Measurements from ENCODE around the gene CD83. TPM values are rescaled to one million over a fixed set of nuclear protein-coding genes. Genes with fewer than 3 reads are reported as not detected.

CD83 gene
- polyA plus RNA-seq, 12 donors: 8.4 to 18.2 (median 11.6) TPM; not detected in 1

Other genes with a start within 250 kb of the CD83 start
- 1 to 10 TPM in 8 of 12 donors, under 1 TPM in 2, not detected in 2; 0.67 to 3.7 (median 1.5) TPM for gene RNF182, start 192.8 kb upstream of the CD83 start, polyA plus RNA-seq (ENCODE audit: insufficient read length in 12 of 12)

All from muscle of arm (tissue), 12 donors.